Measurements from ENCODE around the gene ZNF407.

DNA sequence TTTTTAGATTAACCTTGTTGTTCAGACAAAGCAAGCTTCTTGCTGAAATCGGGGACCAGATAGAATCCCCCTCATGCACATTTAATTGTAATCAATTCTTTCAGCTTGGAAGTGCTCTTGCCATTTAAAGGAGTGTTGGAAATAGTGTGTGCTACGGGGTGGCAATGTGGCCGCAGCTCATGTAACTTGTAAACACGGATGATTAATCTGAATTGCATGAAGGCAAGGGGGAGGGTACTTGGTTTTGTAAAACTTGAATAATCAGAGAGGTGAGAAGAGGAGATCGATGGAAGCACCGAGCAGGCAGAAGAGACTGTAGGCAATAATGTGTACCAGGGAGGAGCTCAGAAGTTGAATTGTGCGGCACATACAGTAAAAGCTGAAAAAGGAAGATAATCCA, 337.8 kb downstream of the ZNF407 start:
- TF ChIP-seq, protein P1, sequence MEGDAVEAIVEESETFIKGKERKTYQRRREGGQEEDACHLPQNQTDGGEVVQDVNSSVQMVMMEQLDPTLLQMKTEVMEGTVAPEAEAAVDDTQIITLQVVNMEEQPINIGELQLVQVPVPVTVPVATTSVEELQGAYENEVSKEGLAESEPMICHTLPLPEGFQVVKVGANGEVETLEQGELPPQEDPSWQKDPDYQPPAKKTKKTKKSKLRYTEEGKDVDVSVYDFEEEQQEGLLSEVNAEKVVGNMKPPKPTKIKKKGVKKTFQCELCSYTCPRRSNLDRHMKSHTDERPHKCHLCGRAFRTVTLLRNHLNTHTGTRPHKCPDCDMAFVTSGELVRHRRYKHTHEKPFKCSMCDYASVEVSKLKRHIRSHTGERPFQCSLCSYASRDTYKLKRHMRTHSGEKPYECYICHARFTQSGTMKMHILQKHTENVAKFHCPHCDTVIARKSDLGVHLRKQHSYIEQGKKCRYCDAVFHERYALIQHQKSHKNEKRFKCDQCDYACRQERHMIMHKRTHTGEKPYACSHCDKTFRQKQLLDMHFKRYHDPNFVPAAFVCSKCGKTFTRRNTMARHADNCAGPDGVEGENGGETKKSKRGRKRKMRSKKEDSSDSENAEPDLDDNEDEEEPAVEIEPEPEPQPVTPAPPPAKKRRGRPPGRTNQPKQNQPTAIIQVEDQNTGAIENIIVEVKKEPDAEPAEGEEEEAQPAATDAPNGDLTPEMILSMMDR (IDR thresholded peaks at IDR 0.05), result no peak
- no peak for TF ChIP-seq POLR2A (IDR thresholded peaks at IDR 0.05)

Data from adrenal gland (tissue), 5 donors.